Liver (tissue), 9 donors: ENCODE measurements around the gene SETD5. TPM values are rescaled to one million over a fixed set of nuclear protein-coding genes. Genes with fewer than 3 reads are reported as not detected.
"Not testable (repeated sequence)": the region's sequence is repeated elsewhere in the genome, so short reads cannot be mapped to it uniquely, and the experiment has no call there.

Source experiments
- DNase-seq: peaks from one replicate; pipeline ENCODE4 v3.0.0-alpha.2; 2017; ENCODE audit warnings: low spot score
- H3K27ac ChIP-seq, 2 donors: one replicate each; pipeline ENCODE4 v1.7.0; 2013; ENCODE audit warnings: inconsistent platforms in 2 of 2, low read length in 2 of 2, control low read depth in 1 of 2, low read depth in 1 of 2, mild to moderate bottlenecking in 1 of 2
- H3K27me3 ChIP-seq, 4 donors: one replicate each; pipeline versions ENCODE4 v1.6.1 to v1.7.0; 2013; ENCODE audit warnings: low read length in 3 of 4, inconsistent platforms in 1 of 4, mild to moderate bottlenecking in 1 of 4, moderate library complexity in 1 of 4; ENCODE audit not compliant: control insufficient read depth in 4 of 4, insufficient read depth in 4 of 4
- H3K36me3 ChIP-seq, 4 donors: one replicate each; pipeline versions ENCODE4 v1.6.1 to v1.7.0; 2013; ENCODE audit warnings: low read length in 3 of 4, mild to moderate bottlenecking in 3 of 4, low read depth in 1 of 4, moderate library complexity in 1 of 4; ENCODE audit not compliant: control insufficient read depth in 4 of 4, insufficient read depth in 3 of 4
- H3K4me1 ChIP-seq, 4 donors: one replicate each; pipeline versions ENCODE4 v1.6.1 to v1.7.0; 2013; ENCODE audit warnings: low read length in 3 of 4, mild to moderate bottlenecking in 3 of 4, moderate library complexity in 1 of 4; ENCODE audit not compliant: control insufficient read depth in 4 of 4, insufficient read depth in 4 of 4
- H3K4me3 ChIP-seq, 3 donors: one replicate each; pipeline versions ENCODE4 v1.6.1 to v1.7.0; 2013; ENCODE audit warnings: low read length in 3 of 3, control low read depth in 1 of 3, low read depth in 1 of 3, mild to moderate bottlenecking in 1 of 3
- H3K9ac ChIP-seq, 2 donors: one replicate each; pipeline ENCODE4 v1.7.0; 2013; ENCODE audit warnings: low read length in 2 of 2, mild to moderate bottlenecking in 2 of 2, moderate library complexity in 2 of 2, control low read depth in 1 of 2, low read depth in 1 of 2
- H3K9me3 ChIP-seq, 4 donors: one replicate each; pipeline versions ENCODE4 v1.6.1 to v1.7.0; 2013; ENCODE audit warnings: low read length in 3 of 4; ENCODE audit not compliant: control insufficient read depth in 4 of 4
- ATF3 ChIP-seq: IDR thresholded peaks from 2 replicates; pipeline ENCODE4 v1.6.1; 2016; ENCODE audit warnings: antibody characterized with exemption
- EGR1 ChIP-seq, 2 donors: IDR thresholded peaks; 2 replicates each; pipeline ENCODE4 v1.6.1; 2016 to 2018; ENCODE audit warnings: antibody characterized with exemption in 2 of 2, low read depth in 2 of 2
- FOXA1 ChIP-seq: IDR thresholded peaks from 2 replicates; pipeline ENCODE4 v1.6.1; 2016; ENCODE audit warnings: antibody characterized with exemption
- FOXA2 ChIP-seq: IDR thresholded peaks from 2 replicates; pipeline ENCODE4 v1.6.1; 2016; ENCODE audit warnings: antibody characterized with exemption
- HNF4A ChIP-seq, 2 donors: conservative IDR thresholded peaks; 2 replicates each; pipeline ENCODE4 v1.6.1; 2016; ENCODE audit warnings: antibody characterized with exemption in 2 of 2, mild to moderate bottlenecking in 2 of 2
- HNF4G ChIP-seq: IDR thresholded peaks from 2 replicates; pipeline ENCODE4 v1.6.1; 2016; ENCODE audit warnings: antibody characterized with exemption
- JUND ChIP-seq, 2 donors: IDR thresholded peaks; 2 replicates each; pipeline ENCODE4 v1.6.1; 2016; ENCODE audit warnings: antibody characterized with exemption in 2 of 2
- MAX ChIP-seq: IDR thresholded peaks from 2 replicates; pipeline ENCODE4 v1.6.1; 2016; ENCODE audit warnings: antibody characterized with exemption
- RAD21 ChIP-seq, 2 donors: IDR thresholded peaks; 2 replicates each; pipeline ENCODE4 v1.6.1; 2016; ENCODE audit warnings: antibody characterized with exemption in 2 of 2, mild to moderate bottlenecking in 2 of 2
- RXRA ChIP-seq, 2 donors: IDR thresholded peaks; 2 replicates each; pipeline ENCODE4 v1.6.1; 2017 to 2018; ENCODE audit warnings: antibody characterized with exemption in 2 of 2, mild to moderate bottlenecking in 1 of 2
- SP1 ChIP-seq: IDR thresholded peaks from 2 replicates; pipeline ENCODE4 v1.6.1; 2018; ENCODE audit warnings: antibody characterized with exemption, mild to moderate bottlenecking
- TAF1 ChIP-seq: conservative IDR thresholded peaks from 2 replicates; pipeline ENCODE4 v1.6.1; 2016; ENCODE audit warnings: antibody characterized with exemption, mild to moderate bottlenecking
- YY1 ChIP-seq: IDR thresholded peaks from 2 replicates; pipeline ENCODE4 v1.6.1; 2016; ENCODE audit warnings: antibody characterized with exemption, mild to moderate bottlenecking
- WGBS: extraction: QIAGEN DNeasy Blood & Tissue Kit; methylation state at CpG from one replicate; pipeline ENCODE4 v1.1.7; 2013; 5-methylcytosine and 5-hydroxymethylcytosine counted together
- polyA plus RNA-seq, 2 donors: library from polyadenylated mRNA; stranded (reverse) in 1 of 2; unstranded in 1 of 2; fragments of 200-250 nt in 1 of 2; fragments of >200 nt in 1 of 2; fragmentation: Nextera tagmentation in 1 of 2; extraction: Ambion mirVana in 1 of 2; gene quantifications; one replicate each; pipeline versions ENCODE4 v1.2.1 to v1.2.3, GENCODE V29; 2013 to 2015
- total RNA-seq, 2 donors: library from RNA; depleted of rRNA; stranded (reverse); fragments of >200 nt; gene quantifications; one replicate each; pipeline ENCODE4 v1.2.3, GENCODE V29; 2014
- TF ChIP-seq, protein P1 (sequence below): IDR thresholded peaks from 2 replicates; pipeline ENCODE4 v1.6.1; 2016; ENCODE audit warnings: antibody characterized with exemption, mild to moderate bottlenecking
- TF ChIP-seq, protein P2 (sequence below): fragments of 150-350 bp; IDR thresholded peaks from 2 replicates; pipeline ENCODE4 v1.5.1; 2017; ENCODE audit warnings: improper control_type of control experiment, low read depth, low read length; ENCODE audit not compliant: missing input control
- TF ChIP-seq, protein P3 (sequence below): IDR thresholded peaks from 2 replicates; pipeline ENCODE4 v1.6.1; 2016; ENCODE audit warnings: antibody characterized with exemption
- donor health status: healthy.
- donor health status: healthy.
- donor health status: healthy.
- donor health status: healthy.
- donor health status: healthy.

SETD5 gene
- total and polyA plus RNA-seq, 4 donors, result 17.9 to 76.6 (median 24.3) TPM

- TF ChIP-seq, protein P1, sequence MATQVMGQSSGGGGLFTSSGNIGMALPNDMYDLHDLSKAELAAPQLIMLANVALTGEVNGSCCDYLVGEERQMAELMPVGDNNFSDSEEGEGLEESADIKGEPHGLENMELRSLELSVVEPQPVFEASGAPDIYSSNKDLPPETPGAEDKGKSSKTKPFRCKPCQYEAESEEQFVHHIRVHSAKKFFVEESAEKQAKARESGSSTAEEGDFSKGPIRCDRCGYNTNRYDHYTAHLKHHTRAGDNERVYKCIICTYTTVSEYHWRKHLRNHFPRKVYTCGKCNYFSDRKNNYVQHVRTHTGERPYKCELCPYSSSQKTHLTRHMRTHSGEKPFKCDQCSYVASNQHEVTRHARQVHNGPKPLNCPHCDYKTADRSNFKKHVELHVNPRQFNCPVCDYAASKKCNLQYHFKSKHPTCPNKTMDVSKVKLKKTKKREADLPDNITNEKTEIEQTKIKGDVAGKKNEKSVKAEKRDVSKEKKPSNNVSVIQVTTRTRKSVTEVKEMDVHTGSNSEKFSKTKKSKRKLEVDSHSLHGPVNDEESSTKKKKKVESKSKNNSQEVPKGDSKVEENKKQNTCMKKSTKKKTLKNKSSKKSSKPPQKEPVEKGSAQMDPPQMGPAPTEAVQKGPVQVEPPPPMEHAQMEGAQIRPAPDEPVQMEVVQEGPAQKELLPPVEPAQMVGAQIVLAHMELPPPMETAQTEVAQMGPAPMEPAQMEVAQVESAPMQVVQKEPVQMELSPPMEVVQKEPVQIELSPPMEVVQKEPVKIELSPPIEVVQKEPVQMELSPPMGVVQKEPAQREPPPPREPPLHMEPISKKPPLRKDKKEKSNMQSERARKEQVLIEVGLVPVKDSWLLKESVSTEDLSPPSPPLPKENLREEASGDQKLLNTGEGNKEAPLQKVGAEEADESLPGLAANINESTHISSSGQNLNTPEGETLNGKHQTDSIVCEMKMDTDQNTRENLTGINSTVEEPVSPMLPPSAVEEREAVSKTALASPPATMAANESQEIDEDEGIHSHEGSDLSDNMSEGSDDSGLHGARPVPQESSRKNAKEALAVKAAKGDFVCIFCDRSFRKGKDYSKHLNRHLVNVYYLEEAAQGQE, result no peak
- TF ChIP-seq HNF4A (conservative IDR thresholded peaks at IDR 0.05) (no peak), HNF4G (no peak), JUND (IDR thresholded peaks at IDR 0.05) (no peak)
Measured at GRCh38 chr3:9491506-9491905, 94.1 kb downstream of the SETD5 start (continued).

DNA sequence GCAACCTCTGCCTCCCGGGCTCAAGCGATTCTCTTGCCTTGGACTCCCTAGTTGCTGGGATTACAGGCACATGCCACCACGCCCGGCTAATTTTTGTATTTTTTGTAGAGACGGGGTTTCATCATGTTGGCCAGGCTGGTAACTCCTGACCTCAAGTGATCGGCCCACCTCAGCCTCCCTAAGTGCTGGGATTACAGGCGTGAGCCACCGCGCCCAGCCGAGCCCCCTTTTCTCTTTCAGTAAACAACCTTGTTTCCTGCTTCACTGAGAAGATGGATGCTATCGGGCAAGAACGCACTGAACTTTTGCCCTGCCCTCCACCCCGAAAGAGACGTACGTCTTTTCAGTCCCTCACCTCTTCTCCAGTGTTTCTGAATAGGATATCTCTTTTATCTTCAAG is 96.6 kb downstream of the SETD5 start:
- H3K4me1 ChIP-seq, H3K4me3 ChIP-seq, DNase-seq, H3K27ac ChIP-seq, H3K9ac ChIP-seq, H3K27me3 ChIP-seq, H3K36me3 ChIP-seq, H3K9me3 ChIP-seq: not testable (repeated sequence)
- WGBS, result 92% methylated on average over 15 of the region's 15 CpGs

DNA sequence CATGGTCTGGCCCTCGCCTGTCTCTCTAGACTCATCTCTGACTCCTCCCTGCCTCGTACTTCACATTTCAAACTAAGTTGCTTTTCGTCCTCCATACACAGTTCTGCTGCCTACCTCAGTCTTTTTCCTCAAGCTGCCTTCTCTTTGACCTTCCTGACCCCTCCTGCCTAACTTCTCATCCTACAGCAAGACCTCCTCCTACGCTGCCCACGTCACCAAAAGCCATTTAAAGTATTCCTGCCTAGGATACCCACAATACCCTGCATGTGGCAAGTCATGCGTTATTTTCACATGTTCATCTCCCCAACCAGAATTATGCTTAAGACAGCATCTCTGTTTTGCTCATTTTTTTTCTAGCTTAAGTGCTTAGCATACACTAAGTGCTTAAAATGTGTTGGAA is 99.5 kb downstream of the SETD5 start:
- H3K4me3 ChIP-seq, result no peak overlapping the region
- no peak for DNase-seq
- no peaks in the 10 kb centered on the region for H3K9me3 ChIP-seq
- no peak overlapping the region for H3K9ac ChIP-seq
- WGBS, result 77% methylated on average over 6 of the region's 6 CpGs
- H3K4me1 ChIP-seq, result peaks cover 0 to 8% (median 2%) of the 10 kb centered on the region in 4 donors
- no peak overlapping the region for H3K27ac ChIP-seq
- no peak for TF ChIP-seq EGR1 (IDR thresholded peaks at IDR 0.05; ENCODE audit: low read depth in 2 of 2)
- peaks cover 0 to 3% (median 0%) of the 10 kb centered on the region in 4 donors for H3K27me3 ChIP-seq
- no peaks in the 10 kb centered on the region for H3K36me3 ChIP-seq

DNA sequence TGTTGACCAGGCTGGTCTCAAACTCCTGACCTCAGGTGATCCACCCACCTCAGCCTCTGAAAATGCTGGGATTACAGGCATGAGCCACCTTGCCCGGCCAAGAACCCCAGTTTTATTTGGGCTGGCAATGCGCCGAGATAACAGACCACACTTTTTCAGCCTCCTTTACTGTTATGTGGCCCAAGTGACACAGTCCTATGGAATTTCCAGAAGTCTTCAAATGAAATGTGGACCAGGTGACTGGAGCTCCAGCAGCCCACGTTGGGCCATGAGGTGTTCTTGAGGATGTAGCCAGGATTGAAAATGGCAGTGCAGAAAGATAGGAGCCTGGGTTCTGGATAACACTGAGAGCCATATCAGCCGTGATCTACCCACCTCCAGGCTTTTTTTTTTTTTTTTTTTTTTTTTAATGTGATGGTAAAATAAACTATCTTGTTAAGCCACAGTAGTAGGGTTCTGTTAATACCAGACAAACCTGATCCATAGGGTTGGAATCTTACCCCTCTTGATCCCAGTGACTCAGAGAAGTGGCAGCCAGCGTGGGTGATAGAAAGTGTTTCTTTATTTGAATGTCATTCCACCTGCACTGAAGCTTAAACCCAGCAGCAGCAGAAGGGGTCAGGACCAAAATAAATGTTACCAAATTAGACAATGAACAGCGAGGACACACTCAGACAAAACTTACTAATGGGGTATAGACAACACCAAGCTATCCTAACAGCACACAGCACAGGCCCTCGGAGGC is 100.6 kb downstream of the SETD5 start:
- 89% methylated on average over 8 of the region's 8 CpGs for WGBS
- no peak overlapping the region for H3K4me3 ChIP-seq
- no peaks in the 10 kb centered on the region for H3K36me3 ChIP-seq
- TF ChIP-seq YY1, result no peak
- TF ChIP-seq JUND (IDR thresholded peaks at IDR 0.05), result no peak
- TF ChIP-seq HNF4G, result no peak
- no peak for TF ChIP-seq FOXA2
- TF ChIP-seq RXRA (IDR thresholded peaks at IDR 0.05), result no peak
- TF ChIP-seq ATF3, result no peak
- no peak for TF ChIP-seq RAD21 (IDR thresholded peaks at IDR 0.05)
- TF ChIP-seq, protein P2, sequence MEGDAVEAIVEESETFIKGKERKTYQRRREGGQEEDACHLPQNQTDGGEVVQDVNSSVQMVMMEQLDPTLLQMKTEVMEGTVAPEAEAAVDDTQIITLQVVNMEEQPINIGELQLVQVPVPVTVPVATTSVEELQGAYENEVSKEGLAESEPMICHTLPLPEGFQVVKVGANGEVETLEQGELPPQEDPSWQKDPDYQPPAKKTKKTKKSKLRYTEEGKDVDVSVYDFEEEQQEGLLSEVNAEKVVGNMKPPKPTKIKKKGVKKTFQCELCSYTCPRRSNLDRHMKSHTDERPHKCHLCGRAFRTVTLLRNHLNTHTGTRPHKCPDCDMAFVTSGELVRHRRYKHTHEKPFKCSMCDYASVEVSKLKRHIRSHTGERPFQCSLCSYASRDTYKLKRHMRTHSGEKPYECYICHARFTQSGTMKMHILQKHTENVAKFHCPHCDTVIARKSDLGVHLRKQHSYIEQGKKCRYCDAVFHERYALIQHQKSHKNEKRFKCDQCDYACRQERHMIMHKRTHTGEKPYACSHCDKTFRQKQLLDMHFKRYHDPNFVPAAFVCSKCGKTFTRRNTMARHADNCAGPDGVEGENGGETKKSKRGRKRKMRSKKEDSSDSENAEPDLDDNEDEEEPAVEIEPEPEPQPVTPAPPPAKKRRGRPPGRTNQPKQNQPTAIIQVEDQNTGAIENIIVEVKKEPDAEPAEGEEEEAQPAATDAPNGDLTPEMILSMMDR, result no peak
- TF ChIP-seq TAF1, result no peak
- TF ChIP-seq, protein P3, sequence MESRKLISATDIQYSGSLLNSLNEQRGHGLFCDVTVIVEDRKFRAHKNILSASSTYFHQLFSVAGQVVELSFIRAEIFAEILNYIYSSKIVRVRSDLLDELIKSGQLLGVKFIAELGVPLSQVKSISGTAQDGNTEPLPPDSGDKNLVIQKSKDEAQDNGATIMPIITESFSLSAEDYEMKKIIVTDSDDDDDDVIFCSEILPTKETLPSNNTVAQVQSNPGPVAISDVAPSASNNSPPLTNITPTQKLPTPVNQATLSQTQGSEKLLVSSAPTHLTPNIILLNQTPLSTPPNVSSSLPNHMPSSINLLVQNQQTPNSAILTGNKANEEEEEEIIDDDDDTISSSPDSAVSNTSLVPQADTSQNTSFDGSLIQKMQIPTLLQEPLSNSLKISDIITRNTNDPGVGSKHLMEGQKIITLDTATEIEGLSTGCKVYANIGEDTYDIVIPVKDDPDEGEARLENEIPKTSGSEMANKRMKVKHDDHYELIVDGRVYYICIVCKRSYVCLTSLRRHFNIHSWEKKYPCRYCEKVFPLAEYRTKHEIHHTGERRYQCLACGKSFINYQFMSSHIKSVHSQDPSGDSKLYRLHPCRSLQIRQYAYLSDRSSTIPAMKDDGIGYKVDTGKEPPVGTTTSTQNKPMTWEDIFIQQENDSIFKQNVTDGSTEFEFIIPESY, result no peak
- TF ChIP-seq FOXA1, result no peak
- no peak for TF ChIP-seq MAX
- no peak for TF ChIP-seq SP1
- H3K4me1 ChIP-seq, result peaks cover 0 to 8% (median 2%) of the 10 kb centered on the region in 4 donors
- no peak overlapping the region for H3K27ac ChIP-seq
- DNase-seq, result no peak
- H3K9ac ChIP-seq, result no peak overlapping the region
- H3K9me3 ChIP-seq, result no peaks in the 10 kb centered on the region
- peaks cover 0 to 3% (median 0%) of the 10 kb centered on the region in 4 donors for H3K27me3 ChIP-seq
